ENCODE data around the gene ZDHHC14.
"Not testable (repeated sequence)": the region's sequence is repeated elsewhere in the genome, so short reads cannot be mapped to it uniquely, and the experiment has no call there.

ZDHHC14 gene

DNA sequence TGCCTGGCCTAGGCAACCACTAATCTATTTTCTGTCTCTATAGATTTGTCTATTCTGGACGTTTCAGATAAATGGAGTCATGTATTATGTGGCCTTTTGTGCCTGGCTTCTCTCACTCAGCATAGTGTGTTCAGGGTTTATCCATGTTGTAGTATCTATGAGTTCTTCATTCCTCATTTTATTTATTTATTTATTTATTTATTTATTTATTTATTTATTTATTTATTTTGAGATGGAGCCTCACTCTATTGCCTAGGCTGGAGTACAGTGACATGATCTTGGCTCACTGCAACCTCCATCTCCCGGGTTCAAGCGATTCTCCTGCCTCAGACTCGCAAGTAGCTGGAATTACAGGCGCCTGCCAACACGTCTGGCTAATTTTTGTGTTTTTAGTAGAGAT lies 86.3 kb downstream of the ZDHHC14 start:
- DNase-seq (ENCODE audit: low spot score): not testable (repeated sequence)

DNA sequence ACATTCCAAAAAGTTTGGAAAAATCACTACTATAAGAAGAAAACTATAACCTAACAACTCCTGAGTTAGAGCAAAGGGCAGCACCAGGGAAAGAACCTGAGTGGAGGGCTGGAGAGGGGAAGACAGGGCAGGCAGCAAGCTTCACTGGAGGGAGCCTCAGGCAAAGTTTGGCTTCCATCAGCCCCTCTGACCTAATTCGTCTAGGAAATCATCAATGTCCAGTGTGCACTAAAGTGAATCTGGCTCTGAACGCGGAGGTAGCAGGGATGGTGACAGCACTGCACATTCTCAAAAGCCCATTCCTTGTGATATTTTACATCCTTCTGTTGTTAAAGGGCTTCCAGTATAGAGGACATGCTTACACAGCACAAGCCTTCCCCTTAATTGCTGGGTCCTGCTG lies 87.1 kb downstream of the ZDHHC14 start:
- DNase-seq (ENCODE audit: low spot score): no peak

DNA sequence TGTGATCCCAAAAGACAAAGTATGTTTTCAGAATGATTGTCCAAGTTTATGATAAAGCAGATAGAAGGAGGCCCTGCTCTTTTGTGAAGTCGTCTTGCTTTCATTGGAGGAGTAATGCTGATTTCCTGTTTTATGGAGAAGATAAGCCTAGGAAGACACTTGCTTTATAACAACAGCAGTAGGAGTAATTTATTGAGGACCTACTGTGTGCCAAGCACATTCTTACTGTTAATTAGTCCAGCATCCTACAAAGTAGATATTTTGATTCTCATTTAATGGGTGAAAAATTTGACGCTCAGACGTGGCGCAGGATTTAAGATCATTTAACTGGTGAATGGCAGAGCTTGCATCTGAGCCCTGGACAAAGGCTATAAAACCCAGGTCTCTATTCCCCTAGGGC lies 87.6 kb downstream of the ZDHHC14 start:
- no peak for DNase-seq (ENCODE audit: low spot score)

DNA sequence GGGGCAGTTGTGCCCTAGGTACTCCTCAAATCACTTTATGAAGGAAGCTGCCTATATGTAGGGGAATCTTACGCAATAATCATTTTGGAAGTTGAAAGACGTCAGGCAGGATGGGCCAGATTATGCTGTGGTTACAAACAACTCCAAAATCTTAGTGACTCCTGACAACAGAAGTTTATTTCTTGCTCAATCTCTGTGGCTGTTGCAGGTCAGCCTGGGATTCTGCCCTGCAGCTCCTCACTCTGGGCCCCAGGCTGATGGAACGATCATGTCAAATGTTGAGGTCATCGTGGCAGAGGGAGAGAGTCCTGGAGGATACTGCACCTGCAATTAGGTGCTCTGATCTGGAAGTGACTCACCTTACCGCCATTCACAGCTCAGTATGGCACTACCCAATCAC lies 88.4 kb downstream of the ZDHHC14 start:
- DNase-seq (ENCODE audit: low spot score): no peak

DNA sequence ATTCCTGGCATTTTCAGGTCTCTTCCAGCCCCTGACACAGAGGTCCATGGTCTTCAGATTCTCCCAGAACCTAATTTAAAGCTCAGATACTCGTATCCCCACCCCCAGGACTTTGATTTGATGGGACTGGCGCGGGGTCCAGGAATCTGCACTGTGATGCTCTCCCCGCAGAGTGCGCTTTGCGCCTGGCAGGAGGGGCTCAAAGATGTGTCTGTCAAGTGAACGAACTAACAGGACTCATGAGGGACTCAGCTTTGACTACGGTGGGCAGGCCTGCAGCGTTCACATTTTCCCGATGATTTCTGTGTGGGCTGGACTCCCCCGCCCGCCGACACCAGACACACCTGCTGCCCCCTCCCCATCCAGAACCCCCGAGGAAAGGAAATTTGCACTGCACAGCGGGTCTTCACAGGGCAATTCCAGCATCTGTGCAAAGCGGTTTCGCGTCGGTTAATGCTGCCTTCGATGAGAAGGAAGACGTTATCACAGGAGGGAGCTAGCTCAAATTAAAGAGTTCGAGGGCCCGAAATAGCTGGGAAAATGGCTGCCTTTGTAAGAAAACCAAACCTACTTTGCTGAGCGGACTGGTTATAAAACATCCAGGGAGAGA lies 90.2 kb downstream of the ZDHHC14 start:
- no peak for DNase-seq (ENCODE audit: low spot score)

DNA sequence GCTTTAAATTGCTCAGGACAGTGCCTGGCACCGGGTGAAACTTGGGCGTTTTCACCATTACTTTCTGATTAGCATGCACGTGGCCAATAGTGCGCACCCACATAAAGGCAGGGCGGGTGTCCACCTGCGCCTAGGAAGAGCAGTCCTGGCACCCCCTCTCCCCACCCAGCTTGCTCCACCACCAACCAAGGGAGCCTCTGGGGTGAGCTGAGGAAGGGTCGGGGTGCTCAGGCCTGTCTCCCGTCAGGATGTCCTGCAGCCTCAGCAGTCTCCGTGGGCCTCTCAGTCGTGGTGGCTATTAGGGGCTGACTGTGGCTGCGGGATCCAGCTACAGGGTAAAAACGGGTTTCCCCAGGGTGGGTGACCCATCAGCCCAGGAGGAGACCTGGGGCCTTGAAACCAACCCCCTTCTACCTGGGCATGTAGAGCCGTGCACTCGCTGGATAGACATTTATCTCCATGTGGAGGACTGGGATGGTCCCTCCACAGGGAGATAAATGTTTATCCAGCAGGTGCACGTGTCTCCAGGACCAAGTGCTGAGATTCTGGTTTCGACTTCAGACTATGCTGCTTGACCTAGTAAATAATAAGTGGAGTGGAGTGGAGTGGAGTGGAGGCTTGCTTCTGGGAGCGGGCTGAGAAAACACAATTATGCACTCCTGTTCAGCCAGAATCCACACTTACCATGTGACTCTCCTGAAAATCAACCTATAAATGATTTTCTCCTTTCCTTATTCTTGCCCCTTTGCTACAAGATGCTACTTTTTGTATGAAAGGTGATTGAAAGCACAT lies 91.1 kb downstream of the ZDHHC14 start:
- DNase-seq (ENCODE audit: low spot score): no peak

DNA sequence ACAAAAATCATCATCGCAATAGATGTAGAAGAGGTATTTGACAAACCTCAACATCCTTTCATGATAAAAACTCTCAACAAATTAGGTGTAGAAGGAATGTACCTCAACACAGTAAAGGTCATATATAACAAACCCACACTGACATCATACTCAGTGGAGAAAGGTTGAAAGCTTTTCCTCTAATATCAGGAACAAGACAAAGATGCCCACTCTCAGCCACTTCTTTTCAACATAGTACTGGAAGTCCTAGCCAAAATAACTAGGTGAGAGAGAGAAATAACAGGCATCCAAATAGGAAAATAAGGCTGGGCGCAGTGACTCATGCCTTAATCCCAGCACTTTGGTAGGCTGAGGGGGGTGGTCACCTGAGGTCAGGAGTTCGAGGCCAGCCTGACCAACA lies 95.8 kb downstream of the ZDHHC14 start:
- no peak for DNase-seq (ENCODE audit: low spot score)

DNA sequence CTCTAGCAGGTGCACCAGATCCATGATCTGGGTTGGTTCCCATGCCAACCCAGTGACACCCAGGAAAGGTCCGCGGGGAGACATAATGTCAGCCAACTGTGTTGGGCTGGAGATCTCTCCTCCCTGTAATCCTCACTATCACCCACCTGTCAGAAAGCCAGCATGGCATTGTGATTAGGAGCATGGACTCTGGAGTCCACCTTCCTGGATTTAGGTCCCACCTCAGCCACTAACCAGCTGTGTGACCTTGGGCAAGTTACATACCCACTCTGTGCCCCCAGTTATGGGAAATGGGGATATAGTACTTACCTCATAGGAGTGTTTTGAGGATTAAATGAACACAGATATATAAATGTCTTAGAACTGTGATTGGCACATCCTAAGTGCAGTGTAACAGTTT lies 97.9 kb downstream of the ZDHHC14 start:
- no peak for DNase-seq (ENCODE audit: low spot score)

DNA sequence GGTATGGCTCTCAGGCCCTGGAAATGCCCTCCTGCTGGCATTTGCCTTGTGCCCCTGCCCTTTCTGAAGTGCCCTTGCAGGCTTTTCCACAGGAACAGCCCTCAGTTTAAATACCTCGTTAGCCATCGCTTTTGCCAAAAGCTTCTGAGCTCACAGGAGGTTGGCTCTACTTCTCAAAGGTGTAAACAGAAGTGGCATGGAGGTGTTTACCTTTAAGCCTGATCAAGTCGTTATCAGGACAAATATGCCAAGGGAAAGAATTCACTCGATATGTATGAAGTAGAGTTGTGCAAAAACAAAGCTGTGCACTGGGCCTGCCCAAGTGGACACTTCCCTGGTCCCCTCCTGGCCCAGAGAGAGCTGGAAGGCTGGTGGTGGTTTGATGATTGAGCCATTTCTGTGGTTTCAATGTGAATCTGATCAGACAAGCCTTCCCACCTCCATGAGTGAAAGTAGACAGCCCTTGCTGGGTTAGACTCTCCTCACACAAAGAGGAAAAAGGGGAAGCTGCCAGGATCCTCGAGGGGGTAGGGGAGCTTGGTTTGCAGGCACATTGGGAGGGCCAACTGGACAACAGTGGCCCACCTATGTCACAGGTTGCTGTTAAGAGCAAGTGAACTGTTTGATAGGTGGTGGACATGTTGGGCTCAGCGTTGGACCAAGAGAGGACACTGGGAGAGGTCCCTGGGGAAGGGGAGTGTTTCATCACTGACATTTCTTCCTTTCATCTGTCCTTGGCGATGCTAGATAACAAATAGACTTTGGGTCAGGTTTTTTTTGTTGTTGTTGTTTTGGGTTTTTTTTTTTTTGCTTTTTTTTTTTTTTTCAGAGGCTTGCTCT lies 98.7 kb downstream of the ZDHHC14 start:
- DNase-seq (ENCODE audit: low spot score): no peak

DNA sequence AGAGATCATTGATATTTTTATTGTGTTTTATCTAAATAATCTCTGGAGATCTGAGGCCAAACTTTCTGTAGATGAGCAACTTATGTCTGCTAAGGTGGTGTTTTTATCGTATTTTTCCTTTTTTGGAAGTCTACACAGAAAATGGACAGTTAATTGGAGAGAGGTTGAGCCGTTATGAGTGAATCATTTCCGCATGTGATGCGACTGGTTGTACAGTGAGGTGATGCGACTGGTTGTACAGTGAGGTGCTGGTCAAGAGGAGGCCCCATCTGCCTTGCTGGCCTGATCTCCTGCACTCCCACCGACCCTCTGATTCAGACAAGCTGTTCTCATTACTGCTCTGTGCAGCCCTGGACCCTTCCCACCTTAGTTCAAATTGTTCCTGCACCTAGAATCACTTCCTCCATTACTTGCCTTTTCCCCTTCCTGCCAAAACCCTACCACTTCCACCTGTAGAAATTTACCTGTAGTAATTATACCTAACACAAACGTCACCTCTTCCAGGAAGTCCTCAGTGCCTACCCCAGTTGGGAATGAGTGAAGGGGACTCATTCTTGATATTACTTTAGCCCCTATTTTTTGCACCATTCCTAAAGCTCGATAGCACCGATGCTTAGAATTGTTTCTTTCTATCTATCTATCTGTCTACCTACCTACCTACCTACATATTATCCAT lies 100.3 kb downstream of the ZDHHC14 start:
- no peak for DNase-seq (ENCODE audit: low spot score)

DNA sequence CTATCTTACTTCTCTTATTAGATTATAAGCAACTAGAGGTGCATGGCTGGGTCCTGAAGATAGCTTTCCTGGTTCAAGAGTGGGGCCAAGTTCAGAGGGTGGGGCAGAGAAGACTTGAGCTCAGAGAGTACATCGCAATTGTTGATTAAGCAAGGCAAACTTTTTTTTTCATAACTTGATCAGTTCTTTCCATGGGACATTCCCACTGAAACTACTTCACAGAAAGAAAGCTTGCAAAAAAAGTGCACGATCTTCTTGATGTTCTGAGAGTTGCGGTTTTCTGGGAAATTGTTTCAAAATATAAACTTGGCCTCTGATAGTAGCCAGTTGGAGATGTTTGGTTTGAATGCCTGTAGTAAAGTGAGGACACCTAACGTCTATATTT lies 100.9 kb downstream of the ZDHHC14 start:
- no peak for DNase-seq (ENCODE audit: low spot score)

DNA sequence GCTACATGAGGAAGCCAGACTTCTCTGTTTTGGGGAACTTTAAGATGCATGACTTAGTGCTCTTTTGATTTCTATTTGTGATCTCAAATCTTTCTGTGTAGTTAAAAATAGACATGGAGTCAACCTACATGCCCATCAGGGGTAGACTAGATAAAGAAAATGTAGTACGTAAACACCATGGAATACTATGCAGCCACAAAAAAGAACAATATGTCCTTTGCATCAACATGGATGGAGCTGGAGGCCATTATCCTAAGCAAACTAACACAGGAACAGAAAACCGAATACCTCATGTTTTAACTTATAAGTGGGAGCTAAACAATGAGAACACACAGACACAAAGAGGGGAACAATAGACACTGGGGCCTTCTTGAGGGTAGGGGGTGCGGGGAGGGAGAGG lies 102.8 kb downstream of the ZDHHC14 start:
- DNase-seq (ENCODE audit: low spot score): no peak

DNA sequence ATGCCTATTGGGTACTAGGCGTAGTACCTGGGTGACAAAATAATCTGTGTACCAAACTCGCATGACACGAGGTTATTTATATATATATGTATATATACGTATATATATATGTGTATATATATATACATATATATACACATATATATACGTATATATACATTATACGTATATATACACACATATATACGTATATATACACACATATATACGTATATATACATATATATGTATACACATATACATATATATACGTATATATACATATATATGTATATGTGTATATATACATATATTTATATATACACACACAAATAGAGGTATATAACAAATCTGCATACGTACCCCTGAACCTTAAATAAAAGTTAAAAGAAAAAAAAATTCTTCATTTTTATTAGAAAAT lies 103.2 kb downstream of the ZDHHC14 start:
- DNase-seq (ENCODE audit: low spot score): no peak

DNA sequence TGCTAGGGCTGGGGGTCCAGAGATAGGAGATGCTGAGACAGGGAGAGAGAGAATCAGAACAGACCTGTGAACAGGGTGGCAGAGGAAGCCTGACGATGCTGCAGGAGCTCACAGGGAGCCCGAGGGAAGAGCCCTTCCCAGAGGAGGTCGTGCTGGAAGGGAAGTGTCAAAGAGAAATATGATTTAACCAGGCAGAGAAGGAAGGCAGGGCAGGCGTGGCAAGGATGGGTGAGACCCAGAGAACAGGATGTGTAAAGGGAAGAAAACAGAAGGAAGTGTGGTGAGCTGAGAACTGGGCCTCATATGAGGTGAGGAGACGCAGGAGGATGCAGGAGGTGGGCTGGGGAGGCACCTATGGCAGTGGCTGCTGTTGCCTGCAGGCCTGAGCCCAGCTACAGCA lies 105.6 kb downstream of the ZDHHC14 start:
- DNase-seq (ENCODE audit: low spot score): no peak

DNA sequence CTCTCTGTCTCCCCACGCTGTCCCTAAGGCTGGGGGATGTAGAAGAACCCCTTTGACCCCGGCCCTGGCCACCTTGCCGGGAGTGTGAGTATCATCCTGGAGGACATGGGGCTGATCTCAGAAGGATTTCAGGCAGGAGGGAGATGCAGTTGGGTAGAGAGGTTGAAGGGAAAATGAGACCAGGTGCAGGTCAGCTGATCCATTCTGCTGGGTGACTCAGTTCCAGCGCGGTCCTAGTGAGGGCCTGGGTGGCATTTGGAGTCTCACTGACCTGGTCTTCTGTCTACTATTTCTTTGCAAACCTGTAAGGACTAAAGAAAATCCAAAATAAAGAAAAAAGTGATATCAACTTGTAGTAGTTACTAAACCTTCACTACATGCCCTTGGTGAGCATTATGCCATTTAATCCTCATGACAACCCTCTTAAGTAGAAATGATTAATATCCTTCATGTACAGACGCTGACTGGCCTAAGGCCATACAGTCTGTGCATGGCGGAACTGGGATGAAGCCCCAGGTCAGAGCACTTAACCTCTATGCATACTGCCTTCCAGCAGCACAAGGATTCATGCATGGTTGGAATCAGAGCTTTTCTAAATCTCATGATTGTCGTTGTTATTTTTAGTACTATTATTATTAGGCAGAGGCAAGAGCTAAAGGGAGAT lies 106.3 kb downstream of the ZDHHC14 start:
- no peak for DNase-seq (ENCODE audit: low spot score)

DNA sequence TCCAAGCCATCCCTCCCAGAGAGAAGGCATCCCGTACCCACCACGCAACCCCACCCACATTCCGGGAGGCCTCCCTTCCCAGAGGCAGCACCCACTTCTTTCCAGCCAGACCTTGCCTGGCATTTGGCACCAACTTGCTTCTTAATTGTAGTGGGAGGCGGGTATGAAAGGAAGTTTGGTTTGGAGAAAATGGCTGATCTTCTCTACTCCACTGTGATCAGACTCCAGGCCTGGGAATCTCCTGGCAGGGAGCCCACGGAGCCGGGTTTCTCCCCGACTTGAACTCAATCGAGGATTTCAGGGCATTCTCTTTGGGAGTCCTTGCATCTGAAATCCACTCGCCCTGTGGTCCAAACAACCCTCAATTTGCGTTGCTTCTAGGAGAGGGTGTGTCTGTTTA lies 107.1 kb downstream of the ZDHHC14 start:
- DNase-seq (ENCODE audit: low spot score): no peak

DNA sequence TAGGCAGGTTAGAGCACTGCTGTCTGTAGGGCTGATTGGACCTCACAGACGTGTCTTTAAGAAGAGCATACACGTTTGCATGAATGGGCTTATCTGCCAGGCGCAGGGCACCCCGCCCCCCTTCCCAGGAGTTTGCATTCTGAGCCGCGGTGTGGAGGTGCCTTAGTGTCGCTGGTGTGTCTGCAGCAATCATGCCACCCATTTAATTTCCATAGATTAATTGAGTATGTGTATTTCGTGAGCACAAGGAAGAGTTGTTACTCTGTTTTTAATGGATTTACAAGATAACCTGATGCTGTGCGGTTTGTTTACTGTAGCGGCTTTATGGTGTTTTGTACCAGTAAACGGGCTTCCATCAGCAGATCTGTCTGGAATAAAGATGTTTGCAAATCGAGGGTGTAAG lies 107.7 kb downstream of the ZDHHC14 start:
- DNase-seq (ENCODE audit: low spot score): no peak

DNA sequence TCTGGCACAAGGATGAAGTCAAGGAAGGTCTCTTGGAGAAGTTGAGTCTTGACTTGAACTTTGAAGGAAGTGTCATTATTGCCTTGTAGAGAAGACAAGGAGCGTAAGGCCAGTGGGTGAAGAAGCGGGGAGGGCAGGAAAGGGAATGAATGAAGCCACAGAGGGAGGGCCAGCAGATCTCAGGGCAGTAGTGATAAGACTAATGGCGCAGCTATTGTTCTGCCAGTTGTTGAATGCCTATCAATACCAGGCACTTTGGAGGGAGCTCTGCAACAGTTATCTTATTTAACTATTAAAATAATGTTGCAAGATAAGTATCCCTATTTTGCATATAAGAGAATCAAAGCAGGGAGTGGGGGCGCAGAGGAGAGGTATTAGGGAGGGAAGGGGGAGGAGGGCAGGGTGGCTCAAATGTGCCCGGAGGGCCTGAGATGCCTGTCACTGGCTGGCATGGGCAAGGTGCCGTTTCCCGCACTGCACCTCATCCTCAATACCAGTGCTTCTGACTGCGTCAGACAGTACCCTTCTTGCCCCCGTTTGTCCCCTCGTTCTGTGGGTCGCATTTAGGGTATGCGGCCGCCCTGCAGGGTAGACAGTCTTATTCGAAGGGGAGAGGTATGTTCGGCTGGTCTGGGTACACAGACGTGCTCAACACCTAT lies 109.8 kb downstream of the ZDHHC14 start:
- no peak for DNase-seq (ENCODE audit: low spot score)

DNA sequence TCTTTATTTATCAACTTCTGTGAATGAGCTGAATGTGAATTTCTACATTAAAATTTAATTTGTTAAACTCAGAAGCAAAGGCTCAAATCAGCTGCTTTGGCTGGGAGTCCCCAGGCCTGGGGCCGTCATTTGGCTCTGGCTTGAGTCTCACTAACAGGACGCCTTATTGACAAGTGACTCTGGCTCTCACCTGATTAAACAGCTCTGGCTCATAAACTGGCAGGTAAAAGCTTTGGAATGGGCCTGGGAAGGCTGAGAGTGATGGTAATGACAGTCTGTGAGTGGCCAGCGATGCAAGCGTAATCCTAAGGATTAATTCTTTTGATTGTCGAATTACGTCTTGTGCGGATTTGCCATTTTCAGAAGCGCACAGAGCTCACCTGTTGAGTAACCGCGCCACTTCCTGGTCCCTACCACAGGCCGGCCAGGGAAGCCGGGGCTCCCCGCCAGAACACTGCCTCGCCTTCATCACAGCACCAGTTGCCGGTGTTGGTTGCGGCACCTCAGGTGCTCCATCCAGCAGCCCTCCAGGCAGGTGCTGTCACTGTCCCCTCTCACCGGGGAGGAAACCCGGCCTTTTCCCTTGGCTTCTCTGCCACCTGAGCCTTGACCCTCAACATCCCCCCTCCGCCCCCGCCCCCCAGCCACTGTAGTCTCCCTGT lies 110.7 kb downstream of the ZDHHC14 start:
- DNase-seq (ENCODE audit: low spot score): no peak

DNA sequence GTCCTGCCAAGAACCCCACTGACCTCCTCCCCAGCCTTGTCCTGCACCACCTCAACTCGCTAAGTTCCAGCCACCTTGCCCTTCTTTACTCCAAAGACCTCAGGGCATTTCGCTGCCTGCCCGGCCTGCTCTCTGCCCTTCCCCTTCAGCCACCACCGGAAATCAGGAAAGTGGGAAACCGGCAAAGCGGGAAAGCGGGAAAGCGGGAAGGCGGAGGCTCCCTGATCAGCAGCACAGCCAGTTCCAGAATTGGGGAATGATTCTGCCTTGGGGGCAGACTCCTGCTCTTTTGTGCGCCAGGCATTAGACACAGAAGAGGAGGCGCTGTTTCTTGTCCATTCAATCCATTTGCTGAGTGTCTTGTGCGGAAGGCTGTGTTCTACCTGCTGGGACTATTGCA lies 111.3 kb downstream of the ZDHHC14 start:
- DNase-seq (ENCODE audit: low spot score): no peak

DNA sequence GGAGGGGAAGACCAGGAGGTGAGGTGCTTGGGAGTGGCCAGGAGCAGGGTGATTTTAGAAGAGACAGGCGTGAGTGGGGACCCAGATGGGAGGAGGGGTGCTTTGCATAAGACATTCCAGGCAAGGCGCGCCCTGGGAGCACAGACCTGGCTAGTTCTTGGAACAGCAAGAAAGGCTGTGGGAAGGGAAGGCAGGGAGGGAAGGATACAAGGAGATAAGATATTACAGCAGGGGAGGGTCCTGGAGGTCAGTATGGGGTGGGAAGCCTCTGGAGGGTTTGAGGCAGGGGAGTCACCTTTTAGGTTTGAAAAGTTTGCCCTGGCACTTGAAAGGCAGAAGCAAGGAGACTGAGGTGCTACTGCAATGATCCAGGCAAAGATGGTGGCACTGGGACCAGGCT lies 111.8 kb downstream of the ZDHHC14 start:
- DNase-seq (ENCODE audit: low spot score): no peak

Data from ecto neural progenitor cell (in vitro differentiated cells).